Activated T-helper 1 cell treated with Interleukin-2 at 50 U/mL for 16 hours (primary cell): ENCODE measurements around the gene NOC2L.

Experiments
- DNase-seq: peaks from one replicate; pipeline ENCODE4 v3.0.0-alpha.2; 2020; ENCODE audit warnings: low read depth

Gene NOC2L

GRCh38 chr1:974687-975328, 15.8 kb upstream of the NOC2L start:
- DNase-seq, result no peak

GRCh38 chr1:974293-974640, 15.2 kb upstream of the NOC2L start:
- DNase-seq, result no peak

DNA sequence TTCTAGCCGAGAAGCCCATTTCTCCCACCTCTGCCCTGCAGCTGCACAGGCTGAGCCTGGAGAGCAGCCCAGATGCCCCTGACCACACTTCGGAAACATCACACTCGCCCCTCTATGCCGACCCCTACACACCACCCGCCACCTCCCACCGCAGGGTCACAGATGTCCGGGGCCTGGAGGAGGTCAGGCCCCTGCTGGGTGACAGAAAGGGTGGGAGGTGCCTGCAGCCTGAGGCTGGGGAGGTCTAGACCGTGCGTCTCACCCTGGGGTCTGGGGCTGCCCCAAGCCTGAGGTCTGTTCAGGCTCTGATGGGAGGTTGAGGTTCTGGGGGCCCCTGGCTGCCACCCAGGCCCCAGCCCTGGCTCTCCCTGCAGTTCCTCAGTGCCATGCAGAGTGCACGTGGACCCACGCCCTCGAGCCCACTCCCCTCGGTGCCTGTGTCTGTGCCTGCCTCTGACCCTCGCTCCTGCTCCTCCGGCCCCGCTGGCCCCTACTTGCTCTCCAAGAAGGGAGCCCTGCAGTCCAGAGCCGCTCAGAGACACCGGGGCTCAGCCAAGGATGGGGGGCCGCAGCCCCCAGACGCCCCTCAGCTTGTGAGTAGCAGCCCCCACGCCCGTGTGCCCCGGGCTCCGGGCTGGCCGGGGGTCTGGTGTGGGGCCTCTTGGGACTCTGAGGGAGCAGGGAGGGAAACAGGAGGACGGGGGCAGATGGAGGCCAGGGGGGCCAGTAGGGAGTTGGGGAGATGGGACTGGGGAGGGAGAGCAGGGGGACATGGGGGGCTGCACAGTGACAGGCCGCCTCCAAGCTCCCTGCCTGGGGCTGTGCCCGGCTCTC, 14.6 kb upstream of the NOC2L start:
- DNase-seq, result no peak

DNA sequence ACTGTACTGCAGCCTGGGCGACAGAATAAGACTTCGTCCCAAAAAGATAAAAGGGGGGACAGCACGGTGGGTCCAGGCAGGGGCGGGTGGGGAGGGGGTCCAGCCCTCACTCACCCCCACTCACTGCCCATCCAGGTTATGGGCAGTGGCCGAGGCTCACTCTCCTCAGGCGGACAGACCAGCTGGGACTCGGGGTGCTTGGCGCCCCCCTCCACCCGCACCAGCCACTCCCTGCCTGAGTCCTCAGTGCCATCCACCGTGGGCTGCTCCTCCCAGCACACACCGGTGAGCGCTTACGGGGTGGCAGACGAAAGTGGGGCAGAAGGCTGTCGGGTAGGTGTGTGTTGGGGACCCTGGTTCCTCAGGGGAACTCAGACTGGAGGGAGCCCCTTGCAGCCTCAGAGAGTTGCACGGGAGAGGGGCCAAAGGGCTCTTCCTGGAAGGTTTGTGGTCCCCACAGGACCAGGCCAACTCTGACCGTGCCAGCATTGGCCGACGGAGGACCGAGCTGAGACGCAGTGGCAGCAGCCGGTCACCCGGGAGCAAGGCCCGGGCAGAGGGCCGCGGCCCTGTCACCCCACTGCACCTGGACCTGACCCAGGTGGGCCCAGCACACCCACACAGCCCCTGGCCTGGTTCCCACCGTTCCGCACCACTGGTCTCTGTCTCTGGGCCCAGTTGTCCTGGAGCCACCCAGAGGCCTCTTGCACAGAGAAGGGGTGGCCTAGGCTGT, 13.8 kb upstream of the NOC2L start:
- DNase-seq, result no peak

GRCh38 chr1:971751-972506, 12.9 kb upstream of the NOC2L start:
- no peak for DNase-seq

GRCh38 chr1:970973-971730, 12.1 kb upstream of the NOC2L start:
- DNase-seq, result no peak

GRCh38 chr1:970242-970972, 11.4 kb upstream of the NOC2L start:
- DNase-seq, result no peak

DNA sequence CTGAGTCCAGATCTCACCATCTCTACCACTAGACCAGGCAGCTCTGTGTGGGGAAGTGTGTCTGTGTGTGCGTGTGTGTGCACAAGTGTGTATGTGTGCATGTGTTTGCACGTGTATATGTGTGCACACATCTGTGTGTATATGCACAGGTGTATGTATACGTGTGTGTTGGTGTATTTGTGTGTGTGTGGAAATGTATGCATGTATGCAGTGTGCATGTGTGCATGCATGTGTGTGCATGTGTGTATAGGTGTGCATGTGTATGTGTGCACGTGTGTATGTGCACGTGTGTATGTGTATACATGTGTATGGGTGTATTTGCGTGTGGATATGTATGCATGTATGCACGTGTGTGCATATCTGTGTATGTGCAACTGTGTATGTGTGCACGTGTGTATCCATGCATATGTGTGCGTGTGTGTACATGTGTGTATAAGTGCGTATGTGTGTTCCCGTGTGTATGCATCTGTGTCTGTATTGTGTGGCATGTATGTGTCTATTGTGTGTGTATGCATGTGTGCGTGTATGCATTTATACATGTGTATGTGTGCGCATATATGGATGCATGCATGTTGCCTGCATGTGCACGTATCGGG, 10.3 kb upstream of the NOC2L start:
- DNase-seq, result no peak

DNA sequence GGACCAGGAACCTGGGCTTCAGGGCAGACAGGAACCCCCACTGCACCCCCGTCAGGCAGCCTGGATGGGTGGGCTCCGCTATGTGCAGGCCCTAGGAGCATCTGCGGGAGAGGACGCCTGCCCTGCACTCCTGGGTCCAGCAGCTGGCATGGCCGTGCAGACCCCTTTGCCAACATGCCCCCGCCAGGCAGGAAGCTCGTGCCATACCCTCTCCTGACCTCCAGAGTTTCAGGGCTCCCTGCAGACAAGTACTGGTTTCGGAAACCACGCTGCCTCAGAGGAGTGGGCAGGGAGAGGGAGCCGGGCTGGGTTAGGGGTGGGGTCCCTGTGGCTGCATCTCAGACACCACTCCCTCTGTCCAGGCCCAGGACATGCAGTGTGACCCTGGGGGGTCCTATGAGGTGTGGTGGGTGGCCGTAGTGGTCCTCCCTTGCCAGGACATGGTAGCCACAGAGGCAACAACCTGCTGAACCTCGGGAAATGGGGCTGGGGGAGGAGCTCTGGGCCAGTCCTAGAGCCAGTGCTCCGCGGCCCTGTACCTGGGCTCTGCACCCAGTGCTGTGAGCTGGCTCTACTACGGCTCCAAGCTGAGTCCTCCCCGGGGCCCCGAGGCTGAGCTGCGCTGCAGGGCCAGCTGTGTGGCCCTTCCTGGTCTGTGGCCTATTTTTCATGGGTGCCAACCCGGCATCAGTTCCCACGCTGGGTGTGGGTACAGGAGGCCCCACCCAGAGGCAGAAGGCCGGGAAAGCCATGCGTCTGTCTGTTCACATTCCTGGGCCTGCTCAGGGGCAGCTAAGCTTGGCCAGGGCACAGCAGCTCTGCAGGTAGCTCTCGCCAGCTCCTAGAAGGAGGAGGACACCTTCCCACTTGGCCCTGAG, 8.6 kb upstream of the NOC2L start:
- DNase-seq, result no peak

GRCh38 chr1:966704-967300, 7.7 kb upstream of the NOC2L start:
- DNase-seq, result peak; percentile 72

DNA sequence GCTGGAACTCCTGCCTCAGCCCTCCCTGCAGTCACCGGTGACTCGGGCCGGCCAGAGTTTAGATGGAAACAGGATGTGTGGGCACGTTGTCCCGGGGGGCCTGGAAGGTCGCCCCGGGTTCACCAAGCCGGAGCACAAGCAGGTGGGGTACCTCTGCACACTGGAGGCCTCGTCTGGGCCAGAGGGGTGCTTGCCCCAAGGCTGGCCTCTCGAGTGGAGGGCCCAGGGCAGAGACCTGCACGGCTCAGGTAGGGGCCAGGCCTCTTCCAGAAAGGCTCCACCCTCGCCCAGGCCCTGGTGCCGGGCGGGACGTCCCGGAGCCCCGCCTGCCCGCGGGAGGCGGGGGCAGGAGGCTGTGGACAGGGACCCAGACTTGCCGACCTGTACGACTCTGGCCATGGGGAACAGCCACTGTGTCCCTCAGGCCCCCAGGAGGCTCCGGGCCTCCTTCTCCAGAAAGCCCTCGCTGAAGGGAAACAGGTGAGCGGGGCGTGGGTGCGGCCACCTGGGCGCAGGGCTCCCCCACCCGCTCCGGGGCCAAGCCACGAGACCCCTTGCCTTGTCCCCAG, 7.2 kb upstream of the NOC2L start, which contains the start of gene PLEKHN1:
PLEKHN1 (plus strand) TSS at position 348 of the 569 bp plus-strand sequence; CDS start at position 398, 50 bp downstream.
- no peak for DNase-seq

- no peak for DNase-seq
Measured at GRCh38 chr1:965526-966134, 6.6 kb upstream of the NOC2L start.

DNA sequence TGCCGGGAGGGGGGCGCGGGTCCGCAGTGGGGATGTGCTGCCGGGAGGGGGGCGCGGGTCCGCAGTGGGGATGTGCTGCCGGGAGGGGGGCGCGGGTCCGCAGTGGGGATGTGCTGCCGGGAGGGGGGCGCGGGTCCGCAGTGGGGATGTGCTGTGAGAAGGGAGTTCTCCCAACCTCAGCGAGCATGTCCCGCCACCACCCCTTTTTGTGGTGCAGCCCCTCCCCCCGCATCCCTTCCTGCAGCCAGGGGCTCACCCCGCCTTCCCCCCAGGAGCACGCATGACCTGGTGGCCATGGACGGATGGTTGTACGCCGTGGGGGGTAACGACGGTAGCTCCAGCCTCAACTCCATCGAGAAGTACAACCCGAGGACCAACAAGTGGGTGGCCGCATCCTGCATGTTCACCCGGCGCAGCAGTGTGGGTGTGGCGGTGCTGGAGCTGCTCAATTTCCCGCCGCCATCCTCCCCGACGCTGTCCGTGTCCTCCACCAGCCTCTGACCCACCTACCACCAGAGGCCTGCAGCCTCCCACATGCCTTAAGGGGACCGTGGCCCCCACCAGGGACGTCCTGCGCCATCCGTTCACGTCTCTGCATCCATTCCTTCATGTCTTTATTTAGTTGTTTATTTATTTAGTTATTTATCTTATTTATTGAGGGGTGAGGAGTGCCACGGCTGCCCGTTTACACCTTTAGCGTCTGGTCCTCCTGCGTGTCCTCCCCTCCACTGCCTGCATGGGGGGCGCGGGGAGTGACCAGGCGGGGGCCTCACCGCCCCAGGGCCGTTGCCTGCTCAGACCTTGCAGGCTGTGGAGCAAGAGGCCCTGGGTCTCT, 5.9 kb upstream of the NOC2L start:
- DNase-seq, result no peak

- DNase-seq, result no peak
Measured at GRCh38 chr1:963746-964525, 4.9 kb upstream of the NOC2L start.

DNA sequence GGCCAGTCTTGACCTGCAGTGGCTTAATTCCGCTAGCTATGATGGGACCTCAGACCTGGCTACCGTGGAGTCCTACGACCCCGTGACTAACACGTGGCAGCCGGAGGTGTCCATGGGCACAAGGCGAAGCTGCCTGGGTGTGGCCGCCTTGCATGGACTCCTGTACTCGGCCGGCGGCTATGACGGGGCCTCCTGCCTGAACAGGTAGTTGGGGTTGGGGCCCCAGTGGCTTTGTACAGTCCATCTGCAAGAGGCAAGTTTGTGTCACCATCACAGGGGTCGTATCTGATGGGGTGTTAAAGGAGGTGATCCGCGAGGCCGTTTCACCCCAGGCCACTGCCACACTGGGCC, 4.2 kb upstream of the NOC2L start:
- DNase-seq, result no peak
